Hypothalamus (tissue), 51 donors: ENCODE measurements around the gene MTG2.

ENCODE experiments used
- DNase-seq, 51 donors: peaks; one replicate each; lab custom pipeline; 2025; lab: John Stamatoyannopoulos, UW

The MTG2 gene

DNA sequence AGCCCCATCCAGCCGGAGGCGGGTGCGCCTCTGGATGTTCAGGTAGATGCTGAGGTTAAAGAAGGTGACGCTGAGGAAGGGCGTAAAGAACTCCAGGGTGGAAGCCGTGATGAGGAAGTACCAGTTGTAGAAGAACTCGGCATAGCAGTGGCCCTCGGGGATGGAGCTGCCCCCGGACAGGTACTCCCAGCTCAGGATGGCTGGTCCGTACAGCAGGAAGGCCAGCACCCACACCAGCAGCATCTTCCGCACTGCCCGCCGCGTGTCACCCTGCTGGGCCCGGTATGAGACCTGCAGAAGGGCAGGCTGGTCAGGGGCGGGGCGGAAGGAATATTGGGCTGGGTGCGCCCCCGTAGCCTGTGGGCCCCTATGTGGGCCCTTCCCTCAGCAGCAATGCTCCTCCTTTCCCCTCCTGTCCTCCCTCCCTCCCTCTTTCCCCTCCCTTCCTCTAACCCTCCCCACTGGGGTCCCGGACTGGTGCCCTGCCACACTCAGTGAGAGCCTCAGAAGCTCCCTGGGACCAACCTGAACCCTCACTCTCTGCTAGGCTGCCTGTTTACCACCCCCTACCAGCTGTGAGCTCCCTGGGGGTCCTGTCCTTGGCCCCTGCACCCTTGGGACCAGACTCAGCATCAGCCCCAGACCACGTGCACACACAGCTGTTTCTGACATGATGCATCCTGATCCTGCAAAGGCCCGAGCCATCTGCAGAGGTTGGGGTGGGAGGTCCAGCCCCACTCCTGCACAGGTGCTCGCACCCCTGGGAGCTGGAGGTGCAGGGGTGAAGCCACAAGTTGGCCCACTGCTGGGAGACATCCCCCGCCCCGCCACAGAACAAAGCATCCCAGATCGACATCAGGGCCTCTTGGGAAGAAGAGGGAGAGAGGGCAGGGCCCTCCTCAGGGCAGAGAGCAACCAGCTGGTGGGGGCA, 34.1 kb downstream of the MTG2 start:
- DNase-seq = no peak

DNA sequence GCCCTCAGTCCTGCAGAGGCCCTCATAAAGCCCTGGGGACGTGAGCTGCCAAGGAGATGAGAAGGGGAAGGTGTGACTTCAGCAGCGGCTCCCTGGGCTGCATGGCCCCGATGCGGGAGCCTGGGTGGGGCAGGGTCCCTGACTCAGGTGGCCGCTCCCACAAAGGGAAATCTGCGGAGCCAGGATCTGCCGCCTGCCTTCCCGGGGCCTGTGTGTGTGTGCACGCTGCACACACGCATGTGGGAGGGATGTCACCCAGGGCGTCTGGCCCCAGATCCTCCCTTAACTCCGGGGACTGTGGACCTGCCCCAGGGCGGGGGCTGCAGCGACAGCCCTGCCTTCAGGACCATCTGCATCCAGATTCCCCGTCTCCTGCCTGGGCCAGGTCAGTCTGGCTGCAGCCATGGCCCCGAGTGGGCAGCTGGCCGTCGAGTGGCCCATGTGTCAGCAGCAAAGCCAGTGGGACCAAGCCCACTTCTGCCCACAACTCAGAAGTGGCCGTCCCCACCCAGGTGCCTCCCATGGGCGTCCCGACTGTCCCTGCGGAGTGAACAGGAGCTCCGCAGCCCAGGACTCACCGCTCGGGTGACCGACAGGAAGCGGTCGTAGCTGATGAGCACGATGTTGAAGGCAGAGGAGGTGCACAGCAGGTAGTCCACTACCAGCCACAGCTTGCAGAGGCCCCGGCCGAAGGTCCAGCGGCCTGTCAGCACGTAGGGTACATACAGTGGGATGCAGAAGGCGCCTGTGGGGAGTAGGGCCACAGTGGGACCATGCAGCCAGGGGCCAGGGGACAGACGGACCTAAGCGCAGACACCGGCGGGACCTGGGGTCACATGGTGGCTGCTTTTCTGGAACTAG, 35.3 kb downstream of the MTG2 start:
- no peak for DNase-seq

DNA sequence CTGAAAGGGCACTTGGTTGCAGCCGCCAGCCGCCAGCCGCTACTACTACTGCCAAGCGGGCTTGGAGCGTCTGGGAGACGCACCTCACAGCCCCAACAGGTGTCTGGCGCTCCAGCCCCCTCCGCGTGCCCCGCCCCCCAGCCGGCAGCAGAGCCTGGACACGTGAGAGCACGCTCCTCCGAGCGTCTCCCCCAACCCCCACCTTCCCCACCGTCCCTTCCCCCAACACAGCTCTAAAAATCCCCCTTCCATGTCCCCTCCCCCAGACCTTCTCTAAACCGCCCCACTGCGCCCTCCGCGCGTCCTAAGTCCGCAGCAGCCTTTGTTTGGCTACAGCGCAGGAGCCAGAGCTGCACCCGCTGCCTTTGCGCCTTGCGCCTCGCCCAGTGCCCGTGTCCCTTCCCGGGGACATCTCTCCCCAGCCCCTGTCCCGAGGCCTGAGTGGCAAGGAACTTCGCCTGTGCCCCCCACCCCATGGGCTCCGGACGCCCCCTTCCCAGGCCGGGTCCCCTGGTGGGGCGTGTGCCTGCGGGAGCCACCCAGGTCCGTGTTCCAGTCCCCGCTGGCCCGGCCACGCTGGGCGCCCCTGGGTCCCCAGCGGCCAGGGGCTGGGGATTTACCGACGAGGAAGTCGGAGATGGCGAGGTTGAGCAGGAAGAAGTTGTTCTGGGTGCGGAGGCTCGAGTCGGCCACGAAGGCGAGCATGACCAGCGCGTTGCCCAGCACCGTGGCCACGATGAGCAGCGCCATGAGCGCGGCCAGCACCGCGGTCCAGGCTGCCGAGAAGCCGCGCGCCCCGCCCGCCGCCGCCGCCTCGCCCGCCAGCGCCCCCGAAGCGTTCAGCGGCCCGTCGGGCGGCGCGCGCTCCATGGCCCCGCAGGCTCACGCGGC, 36.5 kb downstream of the MTG2 start:
- DNase-seq = no peak

DNA sequence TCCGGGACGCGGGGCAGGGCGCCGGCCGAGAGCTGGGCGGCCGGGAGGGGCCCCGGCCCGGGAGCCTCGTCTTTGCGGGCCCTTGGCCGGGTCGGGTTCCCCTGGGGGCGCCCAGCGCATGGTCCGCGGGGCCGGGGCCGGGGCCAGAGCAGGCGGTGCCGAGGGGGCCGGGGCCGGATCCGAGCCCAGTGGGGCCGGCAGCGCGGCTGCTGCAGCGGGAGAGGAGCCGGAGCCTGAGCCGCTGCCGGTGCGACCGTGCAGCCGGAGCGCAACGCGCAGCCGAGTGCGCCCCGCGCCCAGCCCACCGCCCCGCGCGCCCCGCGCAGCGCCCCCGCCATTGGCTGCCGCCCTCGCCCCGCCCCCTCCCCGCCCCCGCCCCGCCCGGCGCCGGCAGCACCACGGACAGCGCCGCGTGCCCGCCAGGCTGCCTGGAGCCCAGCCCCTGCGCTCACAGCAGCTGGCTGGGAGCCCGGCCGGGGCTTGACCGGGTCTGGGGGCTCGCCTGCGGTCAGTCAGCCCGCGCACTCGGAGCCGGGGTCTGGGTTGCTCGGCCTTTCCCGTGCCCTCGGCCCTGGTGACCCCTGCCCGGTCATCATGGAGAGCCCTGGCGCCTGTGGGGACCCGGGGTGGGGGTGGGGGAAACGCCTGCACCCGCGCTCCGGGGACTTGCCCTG, 37.3 kb downstream of the MTG2 start, which contains the start of gene HRH3:
HRH3 (minus strand) TSS at position 287 of the 674 bp plus-strand sequence. CDS start 308 bp downstream, outside the sequence.
- DNase-seq = peak in 22 of 51 donors; percentile 7 to 57 (median 27)

DNA sequence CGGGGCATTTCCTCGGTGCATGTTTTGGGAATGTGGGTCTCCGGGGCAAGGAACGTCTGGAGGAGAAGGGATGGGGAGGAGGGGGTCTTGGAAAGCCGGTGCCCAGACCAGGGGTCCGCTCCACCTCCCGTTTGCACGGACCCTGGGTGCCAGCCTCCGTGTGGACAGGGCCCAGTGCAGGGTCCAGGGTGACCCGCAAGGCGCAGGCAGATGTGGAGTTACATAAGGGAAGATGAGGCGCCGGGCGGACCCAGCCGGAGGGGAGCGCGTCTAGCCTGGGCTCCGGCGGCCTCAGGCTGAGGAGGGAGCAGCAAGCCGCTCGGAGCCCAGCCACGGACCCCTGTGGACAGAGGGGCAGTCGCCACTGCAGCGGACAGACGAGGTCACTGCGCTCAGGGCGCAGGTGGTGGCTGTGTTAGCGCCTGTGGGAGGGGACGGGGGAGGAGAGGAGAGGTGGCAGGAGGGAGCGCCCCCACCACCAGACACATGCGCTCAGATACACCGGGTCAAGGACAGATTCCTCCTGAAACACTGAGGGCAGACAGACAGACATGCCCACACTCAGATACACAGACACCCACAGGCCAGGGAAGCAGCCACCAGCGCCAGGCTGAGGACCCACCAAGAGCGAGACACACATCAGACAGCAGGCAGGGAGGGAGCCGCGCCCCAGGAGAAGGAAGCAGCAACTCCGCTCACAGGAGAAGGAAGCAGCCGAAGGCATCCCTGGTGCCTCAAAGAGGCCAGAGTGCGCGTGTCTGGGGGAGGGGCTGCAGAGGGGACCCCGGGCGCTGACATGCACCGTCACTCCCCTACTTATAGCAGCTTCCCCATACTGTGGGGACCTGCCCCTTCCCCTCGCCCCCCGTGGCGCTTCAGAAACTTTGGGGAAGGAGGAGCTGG, 38.1 kb downstream of the MTG2 start:
- DNase-seq = peak in 1 of 51 donors; percentile 26

DNA sequence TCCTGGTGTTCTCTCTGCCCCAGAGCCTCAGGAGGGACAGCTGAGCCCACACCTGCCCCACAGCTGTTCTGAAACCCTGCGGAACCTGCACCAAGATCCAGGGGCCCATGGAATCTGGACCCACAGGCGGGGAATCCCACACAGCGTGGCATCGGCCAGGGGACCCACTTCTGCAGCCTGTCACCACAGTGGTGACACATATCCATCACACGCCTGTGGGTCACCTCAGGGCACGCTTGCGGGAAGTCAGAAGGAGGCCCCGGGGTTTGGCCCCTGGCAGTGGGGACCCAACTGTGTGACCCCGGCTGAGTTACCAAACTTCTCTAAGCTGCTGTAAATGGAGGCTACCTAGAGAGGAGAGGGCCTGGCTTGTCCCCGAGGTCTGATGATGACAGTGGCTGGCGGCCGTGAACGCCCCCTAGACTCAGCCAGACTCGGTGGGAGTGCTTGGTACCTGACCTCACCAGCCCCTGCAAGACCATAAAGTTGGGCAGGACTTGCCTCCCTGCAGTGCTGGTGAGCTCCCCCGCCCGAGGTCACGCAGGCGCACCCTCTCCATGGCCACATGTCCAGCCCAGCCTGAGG, 39.5 kb downstream of the MTG2 start:
- no peak for DNase-seq

DNA sequence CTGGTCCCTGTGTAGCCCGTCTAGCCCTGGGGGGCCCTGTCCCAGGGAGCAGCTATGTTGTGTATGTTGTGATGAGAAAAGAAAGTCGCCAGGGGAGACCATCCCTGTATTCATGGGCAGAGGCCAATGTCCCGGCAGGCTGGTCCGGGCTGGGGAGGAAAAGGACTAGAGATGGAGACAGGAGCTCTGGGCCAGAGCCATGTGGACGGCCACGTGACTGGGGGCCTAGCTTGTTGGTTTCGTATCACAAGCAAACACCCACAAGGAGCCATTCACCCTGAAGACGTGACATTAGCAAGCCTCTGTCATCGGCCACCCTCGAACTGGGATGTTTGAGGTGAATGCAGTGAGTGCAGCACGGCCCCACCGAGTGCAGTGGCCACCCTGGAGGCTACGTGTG, 40.1 kb downstream of the MTG2 start:
- DNase-seq = no peak

DNA sequence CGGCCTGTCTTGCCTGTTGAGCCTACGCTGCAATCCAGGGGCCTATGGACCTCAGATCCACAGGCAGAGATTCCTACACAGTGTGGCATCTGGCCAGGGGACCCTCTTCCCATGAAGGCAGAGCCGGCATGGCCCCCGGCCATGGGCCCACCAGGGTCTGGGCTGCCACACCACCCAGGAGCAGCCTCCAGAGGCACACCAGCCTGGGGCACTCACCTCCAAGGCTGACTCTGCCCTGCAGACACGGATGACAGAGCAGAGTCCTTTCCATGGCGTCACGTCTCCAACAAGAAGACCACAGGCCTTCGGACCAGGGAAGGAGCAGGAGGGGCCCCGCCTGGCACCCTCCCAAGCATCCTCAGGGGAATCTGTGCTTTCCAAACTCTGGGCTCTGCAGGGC, 40.7 kb downstream of the MTG2 start:
- DNase-seq = no peak

DNA sequence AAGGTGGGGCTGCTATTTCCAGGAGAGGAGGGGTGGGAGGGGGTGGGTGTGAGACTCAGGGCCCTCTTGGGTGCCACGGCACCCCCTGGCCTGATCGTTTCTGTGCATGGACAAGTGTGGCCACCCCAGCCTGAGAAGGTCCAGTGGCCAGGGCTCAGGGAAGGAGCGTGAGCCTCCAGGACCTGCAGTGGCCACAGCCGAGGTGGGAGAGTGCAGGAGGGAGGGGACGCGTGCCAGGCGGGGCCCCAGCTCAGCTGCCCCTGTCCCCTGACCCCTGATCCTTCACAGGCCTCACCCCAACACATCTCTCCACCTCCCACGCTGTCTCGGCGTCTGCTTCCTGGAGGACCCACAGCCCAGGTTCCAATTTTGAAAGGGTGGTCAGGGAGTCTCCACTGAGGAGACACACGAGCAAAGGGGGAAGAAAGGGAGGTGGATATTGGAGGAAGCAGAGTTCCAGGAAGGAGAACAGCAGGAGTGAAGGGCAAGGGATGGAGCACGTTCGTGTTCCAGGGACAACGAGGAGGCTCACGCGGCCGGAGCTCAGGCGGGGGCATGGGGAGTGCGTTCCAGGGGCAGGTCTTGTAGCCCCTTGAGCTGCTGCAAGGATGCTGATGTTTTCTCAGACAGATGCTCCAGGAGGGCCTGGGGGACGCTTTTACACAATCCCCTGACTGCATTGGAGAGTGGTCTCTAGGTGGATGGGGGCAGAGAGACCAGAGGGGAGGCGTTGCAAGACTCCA, 41.5 kb downstream of the MTG2 start:
- DNase-seq = no peak

DNA sequence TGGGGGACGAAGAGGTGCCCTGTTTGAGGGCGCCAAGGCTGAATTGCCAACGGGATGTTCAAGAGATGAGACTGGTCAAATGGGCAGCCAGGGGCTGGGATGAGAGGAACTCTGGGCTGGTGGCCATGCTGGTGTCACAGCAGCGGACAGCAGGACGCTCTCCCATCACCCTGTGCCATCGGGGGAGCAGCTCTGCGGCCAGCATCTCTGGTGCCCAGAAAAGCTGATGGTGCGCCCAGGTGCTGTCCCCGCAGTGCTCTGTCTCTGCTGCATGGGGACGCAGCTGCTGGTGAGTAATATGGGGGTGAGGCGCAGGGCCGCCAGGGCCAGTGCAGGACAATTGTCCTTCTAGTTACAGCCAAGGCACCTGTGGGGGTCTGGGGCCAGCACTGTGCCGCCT, 42.2 kb downstream of the MTG2 start:
- DNase-seq = no peak

DNA sequence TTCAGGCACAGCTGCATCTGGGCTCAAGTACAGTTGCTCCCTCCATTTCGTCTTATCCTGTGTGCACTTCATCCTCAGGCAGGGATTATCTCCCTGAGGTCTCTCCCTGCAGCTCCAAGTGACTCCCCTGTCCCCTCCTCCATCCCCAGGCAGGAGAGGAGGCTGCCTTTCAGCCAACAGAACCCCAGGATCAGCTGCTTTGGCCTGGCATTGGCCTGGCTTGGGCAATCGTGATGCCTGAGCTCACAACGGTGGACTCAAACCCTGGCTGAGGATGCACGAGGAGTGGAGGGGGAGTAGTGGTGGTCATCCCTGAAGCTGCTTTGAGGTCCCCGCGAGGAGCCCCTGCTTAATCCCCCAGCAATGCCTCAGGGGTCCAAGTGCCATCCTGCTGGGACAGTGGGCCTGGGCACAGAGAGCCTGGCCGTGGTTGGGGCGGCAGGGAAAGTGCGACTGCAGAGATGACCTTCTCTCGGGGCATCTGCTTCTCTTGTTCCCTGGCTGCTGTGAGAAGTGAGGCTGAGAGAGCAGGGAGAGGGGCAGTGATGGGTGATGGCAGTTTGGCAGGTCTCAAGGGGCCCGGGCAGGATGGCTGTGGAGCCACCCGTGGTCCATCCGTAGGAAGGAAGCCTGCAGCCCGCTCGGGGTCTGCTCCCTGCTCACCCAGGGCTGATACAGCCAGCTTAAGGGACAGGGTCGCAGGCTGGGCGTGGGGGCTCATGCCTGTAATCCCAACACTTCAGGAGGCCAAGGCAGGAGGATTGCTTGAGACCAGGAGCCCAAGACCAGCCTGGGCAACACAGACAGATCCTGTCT, 43.2 kb downstream of the MTG2 start:
- no peak for DNase-seq

DNA sequence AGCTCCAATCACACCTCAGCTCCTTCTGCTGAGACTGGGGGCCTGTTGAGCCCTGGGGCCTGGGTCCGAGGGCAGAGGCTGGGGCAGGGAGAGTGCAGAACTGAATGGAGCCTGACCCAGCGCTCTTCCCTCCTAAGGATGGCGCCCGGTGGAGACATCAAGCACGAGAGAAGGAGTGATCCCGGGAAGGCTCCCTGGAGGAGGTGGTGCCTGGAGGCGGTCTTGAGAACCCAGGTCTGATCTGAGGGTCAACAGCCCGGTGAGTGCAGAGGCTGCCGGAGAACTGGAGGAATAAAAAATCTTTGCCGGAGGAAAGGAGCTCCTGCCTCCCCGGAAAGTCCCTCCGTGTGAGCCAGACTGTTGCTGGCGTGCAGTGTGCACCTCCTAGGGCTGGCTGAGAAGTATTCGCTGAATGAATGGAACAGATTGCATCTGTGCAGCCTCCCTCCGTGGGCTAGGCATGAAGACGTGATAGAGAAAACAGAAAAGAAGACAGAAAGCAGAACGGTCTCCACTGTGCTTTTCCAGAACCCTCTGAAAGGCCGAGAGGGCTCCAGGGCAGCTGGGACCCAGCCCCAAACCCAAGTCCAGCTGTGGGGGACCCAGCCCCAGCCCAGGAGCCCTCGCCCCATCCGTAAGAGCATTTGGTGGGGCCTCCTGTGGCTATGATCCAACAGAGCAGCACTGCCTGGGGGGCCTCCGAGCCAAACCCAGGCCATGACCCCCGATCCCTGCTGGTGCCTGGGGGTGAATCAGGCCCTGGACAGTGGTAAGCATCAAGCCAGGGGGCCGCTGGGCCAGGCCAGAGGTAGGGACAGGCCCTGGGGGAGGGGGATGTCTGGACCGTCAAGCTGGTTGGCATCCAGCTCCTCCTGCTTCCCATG, 44.1 kb downstream of the MTG2 start:
- DNase-seq = peak in 1 of 51 donors; percentile 28

DNA sequence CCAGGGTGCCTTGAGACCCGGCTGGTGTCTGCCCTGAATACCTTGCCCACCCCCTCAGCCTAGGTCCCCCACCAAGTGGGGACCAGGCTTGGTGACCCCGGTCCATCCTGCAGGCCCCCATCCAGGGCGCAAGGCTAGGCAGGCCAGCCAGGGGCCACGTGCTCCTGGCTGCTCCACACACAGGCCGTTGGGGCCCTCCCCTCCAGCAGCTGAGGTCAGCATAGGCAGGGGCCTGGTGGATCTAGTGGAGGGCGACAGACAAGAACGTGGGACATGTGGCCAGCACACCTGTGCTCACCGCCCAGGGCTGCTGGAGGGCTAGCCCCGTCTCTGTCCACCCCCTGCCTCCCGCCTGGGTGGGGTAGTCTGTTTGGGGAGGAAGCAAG, 44.8 kb downstream of the MTG2 start:
- no peak for DNase-seq

DNA sequence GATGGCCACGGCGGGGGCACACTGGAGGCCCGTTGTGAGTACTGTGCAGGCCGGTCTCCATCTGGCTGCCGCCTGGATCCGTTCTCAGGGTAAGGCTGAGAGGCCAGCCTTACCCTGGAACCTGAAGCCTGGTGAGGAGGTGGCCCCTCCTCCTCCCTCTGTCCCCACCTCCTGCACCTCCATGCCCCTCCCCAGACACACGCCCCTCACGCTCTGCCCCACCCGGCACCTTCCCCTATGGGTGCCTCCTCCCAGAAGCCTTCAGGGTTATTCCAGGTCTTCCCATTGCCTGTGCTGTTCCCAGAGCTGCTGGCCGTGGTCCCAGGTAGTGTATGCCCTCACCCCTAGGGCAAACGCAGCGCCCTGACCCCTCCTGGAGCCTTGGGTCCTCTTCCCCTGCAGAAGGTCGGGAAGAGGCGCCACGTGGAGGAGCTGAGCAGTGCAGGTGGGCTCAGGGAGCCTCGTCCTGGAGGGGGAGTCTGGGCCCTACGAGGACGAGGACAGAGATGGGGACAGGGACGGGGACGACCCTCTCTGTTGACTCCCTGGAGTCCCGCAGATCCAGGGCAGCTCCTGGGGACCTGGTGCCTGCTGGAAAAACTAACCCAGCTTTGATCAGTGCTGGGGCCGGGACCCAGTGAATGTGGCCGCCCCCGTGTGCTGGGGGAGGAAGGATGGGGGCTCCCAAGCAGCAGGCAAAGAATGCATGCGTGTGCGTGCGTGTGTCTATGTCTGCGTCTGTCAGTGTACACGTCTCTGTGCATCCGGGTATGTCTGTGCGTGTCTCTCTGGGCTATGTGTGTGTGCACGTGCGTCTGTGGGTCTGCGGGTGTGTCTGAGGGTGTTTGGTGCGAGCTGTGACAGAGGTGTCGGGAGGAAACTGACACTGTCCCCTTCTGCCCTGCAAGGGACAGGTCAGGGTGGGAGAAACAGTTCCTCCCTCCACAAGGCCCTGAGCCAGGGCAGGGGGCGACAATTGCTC, 45.4 kb downstream of the MTG2 start:
- no peak for DNase-seq
